Endothelial cell of umbilical vein (primary cell): Measurements from ENCODE around the gene MBD3L2. TPM values are rescaled to one million over a fixed set of nuclear protein-coding genes. Genes with fewer than 3 reads are reported as not detected.
"Not testable (repeated sequence)": the region's sequence is repeated elsewhere in the genome, so short reads cannot be mapped to it uniquely, and the experiment has no call there.

ENCODE experiments used
- Bru-seq: library from RNA; stranded (reverse); fragments of 400-500 nt; gene quantifications from one replicate; lab custom pipeline; 2021; lab: Mats Ljungman, UMichigan
- BruChase-seq, 2 experiments: library from RNA; stranded (reverse); fragments of 400-500 nt; gene quantifications; one replicate each; lab custom pipeline; 2021; lab: Mats Ljungman, UMichigan
- BruUV-seq: library from RNA; stranded (reverse); fragments of 400-500 nt; replicated peaks from 2 replicates; lab custom pipeline; 2021; lab: Mats Ljungman, UMichigan
- CTCF ChIA-PET: fragments of 300-600, 350-600 bp; sonication (Branson Sonifier 250); formaldehyde crosslinking; loops from one replicate; lab custom pipeline; 2021; ENCODE audit warnings: antibody characterized with exemption, inconsistent platforms; lab: Charles Lee
- POLR2A ChIA-PET: fragments of 300-600, 350-600 bp; sonication (Branson Sonifier 250); formaldehyde crosslinking; loops from one replicate; lab custom pipeline; 2021; ENCODE audit warnings: antibody characterized with exemption, inconsistent platforms; lab: Charles Lee
- DNase-seq: peaks from one replicate; pipeline ENCODE4 v3.0.0-alpha.2; 2011; ENCODE audit warnings: low read depth, low spot score
- FAIRE-seq: peaks from 2 replicates; lab custom pipeline; 2011; peaks lifted over from hg19 to GRCh38; lab: Jason Lieb, UNC
- H2AFZ ChIP-seq: 2 replicates; pipeline ENCODE4 v1.6.0; 2012; ENCODE audit warnings: low read depth, low read length, control low read depth, inconsistent platforms
- H3K27ac ChIP-seq: 2 replicates; pipeline ENCODE4 v1.5.1; 2011; ENCODE audit warnings: low read depth, mild to moderate bottlenecking, control low read depth, low read length, moderate library complexity; ENCODE audit not compliant: insufficient read depth
- H3K27me3 ChIP-seq, 2 experiments: 2 replicates each; pipeline versions ENCODE4 v1.6.0 to v1.6.1; 2011; ENCODE audit warnings: low read length in 2 of 2, mixed read lengths in 1 of 2; ENCODE audit not compliant: control insufficient read depth in 2 of 2, insufficient read depth in 2 of 2
- H3K36me3 ChIP-seq, 2 experiments: 2 replicates in 1 of 2; 3 replicates in 1 of 2; pipeline ENCODE4 v1.5.1; 2011; ENCODE audit warnings: low read length in 2 of 2, mild to moderate bottlenecking in 1 of 2, moderate library complexity in 1 of 2; ENCODE audit not compliant: control insufficient read depth in 2 of 2, insufficient read depth in 2 of 2; ENCODE audit errors: extremely low read depth in 1 of 2
- H3K4me1 ChIP-seq: 3 replicates; pipeline ENCODE4 v1.5.1; 2011; ENCODE audit warnings: mild to moderate bottlenecking, low read length; ENCODE audit not compliant: control insufficient read depth, insufficient read depth; ENCODE audit errors: extremely low read depth
- H3K4me2 ChIP-seq: 2 replicates; pipeline ENCODE4 v1.6.1; 2011; ENCODE audit warnings: low read length, control low read depth, mixed read lengths; ENCODE audit not compliant: insufficient read depth
- H3K4me3 ChIP-seq, 3 experiments: fragments of 200-600 bp in 1 of 3; sonication (generic), shearing (Covaris generic) in 1 of 3; replicated peaks in 1 of 3; 2 replicates each; pipeline ENCODE4 v1.5.1; 2011 to 2016; ENCODE audit warnings: control low read depth in 3 of 3, low read length in 3 of 3, mild to moderate bottlenecking in 2 of 3, inconsistent platforms in 1 of 3, low read depth in 1 of 3, moderate library complexity in 1 of 3; ENCODE audit not compliant: insufficient read depth in 1 of 3
- H3K79me2 ChIP-seq: 2 replicates; pipeline ENCODE4 v1.6.0; 2012; ENCODE audit warnings: low read length, inconsistent platforms; ENCODE audit not compliant: control insufficient read depth, insufficient read depth
- H3K9ac ChIP-seq: replicated peaks from 2 replicates; pipeline ENCODE3; 2011; ENCODE audit warnings: low read length, control low read depth; ENCODE audit not compliant: insufficient read depth; ENCODE audit errors: extremely low read depth
- H3K9me1 ChIP-seq: replicated peaks from 3 replicates; pipeline ENCODE4 v1.6.0; 2011; ENCODE audit warnings: mild to moderate bottlenecking, low read length; ENCODE audit not compliant: control insufficient read depth, insufficient read depth; ENCODE audit errors: extremely low read depth
- H3K9me3 ChIP-seq: replicated peaks from 2 replicates; pipeline ENCODE4 v1.5.1; 2012; ENCODE audit warnings: low read length, inconsistent platforms; ENCODE audit not compliant: control insufficient read depth, insufficient read depth
- H4K20me1 ChIP-seq: replicated peaks from 2 replicates; pipeline ENCODE3; 2011; ENCODE audit warnings: mild to moderate bottlenecking, low read length; ENCODE audit not compliant: control insufficient read depth, insufficient read depth; ENCODE audit errors: extremely low read depth
- EZH2 ChIP-seq: IDR thresholded peaks from 2 replicates; pipeline ENCODE4 v1.6.1; 2012; ENCODE audit warnings: borderline replicate concordance, low read depth, mild to moderate bottlenecking, moderate library complexity, low read length, inconsistent platforms; ENCODE audit not compliant: severe bottlenecking
- FOS ChIP-seq: IDR thresholded peaks from 2 replicates; pipeline ENCODE4 v1.6.1; 2011; ENCODE audit warnings: mild to moderate bottlenecking, low read length, moderate library complexity, borderline replicate concordance; ENCODE audit not compliant: insufficient read depth
- GATA2 ChIP-seq: IDR thresholded peaks from 2 replicates; pipeline ENCODE4 v1.7.0; 2011; ENCODE audit warnings: low read depth, mild to moderate bottlenecking, moderate library complexity, mixed read lengths, low read length; ENCODE audit not compliant: insufficient read length, insufficient read depth
- JUN ChIP-seq: IDR thresholded peaks from 2 replicates; pipeline ENCODE4 v1.6.1; 2011; ENCODE audit warnings: borderline replicate concordance, low read depth; ENCODE audit not compliant: insufficient read length, insufficient read depth
- MAX ChIP-seq: IDR thresholded peaks from 2 replicates; pipeline ENCODE4 v1.6.1; 2011; ENCODE audit not compliant: insufficient read depth, insufficient read length
- MYC ChIP-seq: IDR thresholded peaks from one replicate; pipeline ENCODE4 v1.6.1; 2011; ENCODE audit warnings: mild to moderate bottlenecking, low read depth, low read length
- POLR2A ChIP-seq: IDR thresholded peaks from 2 replicates; pipeline ENCODE4 v1.6.1; 2012; ENCODE audit warnings: low read depth, mild to moderate bottlenecking, control low read depth, low read length
- POLR2AphosphoS5 ChIP-seq: IDR thresholded peaks from 2 replicates; pipeline ENCODE4 v1.6.1; 2012; ENCODE audit warnings: low read depth, mild to moderate bottlenecking, control low read depth, low read length, moderate library complexity; ENCODE audit not compliant: insufficient read depth
- dilution Hi-C: fragments of 300-500 bp; cut with MboI; formaldehyde crosslinking; loops from one replicate; pipeline ENCODE4 v1.15.0; 2019; ENCODE audit warnings: low sequenced_read_pairs; ENCODE audit not compliant: extremely low pct_ligation_motif_present
- intact Hi-C: fragments of 100-400 bp; cut with micrococcal nuclease; formaldehyde crosslinking; loops from one replicate; pipeline ENCODE4 v1.10.0; 2022
- long read RNA-seq: library from polyadenylated mRNA; stranded (forward); transcript quantifications from one replicate; pipeline ENCODE4 v2.0.0, GENCODE V29; 2021
- polyA minus RNA-seq, 3 experiments: library from RNA; depleted of rRNA, polyadenylated mRNA; stranded (reverse); fragments of >200 nt; gene quantifications; 1 replicate in 1 of 3; 2 replicates in 2 of 3; pipeline ENCODE4 v1.2.3, GENCODE V29; 2011
- polyA plus RNA-seq, 4 experiments: library from polyadenylated mRNA; depleted of rRNA in 3 of 4; stranded (reverse) in 3 of 4; unstranded in 1 of 4; fragments of >200 nt; gene quantifications; 2 replicates each; pipeline versions ENCODE4 v1.2.1 to v1.2.3, GENCODE V29; 2011 to 2012; ENCODE audit warnings: missing spikeins in 1 of 4
- total RNA-seq: library from RNA; stranded (reverse); gene quantifications from 2 replicates; pipeline ENCODE4 v1.2.3, GENCODE V29; 2021
- TF ChIP-seq, protein P1 (sequence below), 2 donors: IDR thresholded peaks; 1 replicate in 1 of 2; 2 replicates in 1 of 2; pipeline ENCODE4 v1.5.1; 2011; ENCODE audit warnings: low read length in 2 of 2, mild to moderate bottlenecking in 2 of 2, moderate library complexity in 2 of 2, control low read depth in 1 of 2, inconsistent platforms in 1 of 2, low read depth in 1 of 2; ENCODE audit not compliant: insufficient read depth in 1 of 2; ENCODE audit errors: extremely low read depth in 1 of 2

MBD3L2 gene
- total RNA-seq (not detected in 2 replicates), polyA plus RNA-seq (not detected in 2 replicates), polyA minus RNA-seq (not detected in 2 replicates), Bru-seq, nascent RNA (not detected), BruChase-seq, experiment 1, labeled RNA remaining after a 6-hour chase (not detected), BruChase-seq, experiment 2, labeled RNA remaining after a 2-hour chase (not detected)
- polyA plus RNA-seq (2011; cell fraction: cytosol; rRNA removed) = not detected in 2 replicates
- not detected in 2 replicates for polyA plus RNA-seq (2011; cell fraction: nucleus; rRNA removed)
- polyA plus RNA-seq (2012) = not detected in 2 replicates
- polyA minus RNA-seq (2011; cell fraction: cytosol; rRNA and poly(A)+ RNA removed) = not detected
- polyA minus RNA-seq (2011; cell fraction: nucleus; rRNA and poly(A)+ RNA removed) = not detected in 2 replicates
- long read RNA-seq = 0 reads

- H3K4me1 ChIP-seq, H4K20me1 ChIP-seq, CTCF ChIA-PET, H3K79me2 ChIP-seq, dilution Hi-C loops, H3K27ac ChIP-seq, H3K4me3 ChIP-seq, DNase-seq, H3K27me3 ChIP-seq, H3K9ac ChIP-seq, H2AFZ ChIP-seq, H3K9me1 ChIP-seq, H3K36me3 ChIP-seq, intact Hi-C loops, H3K9me3 ChIP-seq, FAIRE-seq, BruUV-seq, H3K4me2 ChIP-seq, POLR2A ChIA-PET: not testable (repeated sequence)
Observed at GRCh38 chr19:7049021-7049420, at the start of gene MBD3L2. TSS of gene MBD3L2 (plus strand) at chr19:7049321. CDS start at chr19:7049374, 53 bp downstream.

- dilution Hi-C loops (no loop called here), intact Hi-C loops (no loop called here)
- DNase-seq (no peak), FAIRE-seq (no peak)
- no peak overlapping the region for H3K4me3 ChIP-seq
- ChIA-PET POLR2A (no interaction called here), CTCF (interaction anchor here (0.6 kb wide), 1 partner anchor 26 kb away, joined by 3 read pairs; no protein-coding TSS in a partner anchor)
- no peaks in the 10 kb centered on the region for H3K9me3 ChIP-seq
- no peaks in the 10 kb centered on the region for H3K79me2 ChIP-seq
- H3K36me3 ChIP-seq = no peaks in the 10 kb centered on the region
- no peak overlapping the region for H3K9ac ChIP-seq
- no peak overlapping the region for H3K27ac ChIP-seq
- H3K27me3 ChIP-seq = no peaks in the 10 kb centered on the region
- TF ChIP-seq MAX (no peak), MYC (no peak), POLR2AphosphoS5 (no peak), GATA2 (no peak), EZH2 (no peak), JUN (no peak), FOS (no peak), POLR2A (no peak)
- TF ChIP-seq, protein P1, sequence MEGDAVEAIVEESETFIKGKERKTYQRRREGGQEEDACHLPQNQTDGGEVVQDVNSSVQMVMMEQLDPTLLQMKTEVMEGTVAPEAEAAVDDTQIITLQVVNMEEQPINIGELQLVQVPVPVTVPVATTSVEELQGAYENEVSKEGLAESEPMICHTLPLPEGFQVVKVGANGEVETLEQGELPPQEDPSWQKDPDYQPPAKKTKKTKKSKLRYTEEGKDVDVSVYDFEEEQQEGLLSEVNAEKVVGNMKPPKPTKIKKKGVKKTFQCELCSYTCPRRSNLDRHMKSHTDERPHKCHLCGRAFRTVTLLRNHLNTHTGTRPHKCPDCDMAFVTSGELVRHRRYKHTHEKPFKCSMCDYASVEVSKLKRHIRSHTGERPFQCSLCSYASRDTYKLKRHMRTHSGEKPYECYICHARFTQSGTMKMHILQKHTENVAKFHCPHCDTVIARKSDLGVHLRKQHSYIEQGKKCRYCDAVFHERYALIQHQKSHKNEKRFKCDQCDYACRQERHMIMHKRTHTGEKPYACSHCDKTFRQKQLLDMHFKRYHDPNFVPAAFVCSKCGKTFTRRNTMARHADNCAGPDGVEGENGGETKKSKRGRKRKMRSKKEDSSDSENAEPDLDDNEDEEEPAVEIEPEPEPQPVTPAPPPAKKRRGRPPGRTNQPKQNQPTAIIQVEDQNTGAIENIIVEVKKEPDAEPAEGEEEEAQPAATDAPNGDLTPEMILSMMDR (IDR thresholded peaks at IDR 0.05; ENCODE audit: extremely low read depth in 1 of 2, insufficient read depth in 1 of 2, low read depth in 1 of 2, low read length in 2 of 2) = no peak
- no peak overlapping the region for H3K4me2 ChIP-seq
- BruUV-seq = no TSS peak
- H3K4me1 ChIP-seq = no peaks in the 10 kb centered on the region
- no peak overlapping the region for H2AFZ ChIP-seq
- H4K20me1 ChIP-seq = no peaks in the 10 kb centered on the region
- H3K9me1 ChIP-seq = no peaks in the 10 kb centered on the region
Observed at GRCh38 chr19:6999933-7000332, 49.2 kb upstream of the MBD3L2 start.
